ENCODE data around the gene TSPAN5. TPM values are rescaled to one million over a fixed set of nuclear protein-coding genes. Genes with fewer than 3 reads are reported as not detected.
A peak's percentile ranks its signal among the peaks of the same experiment; 100 is the strongest.

The TSPAN5 gene
- polyA plus RNA-seq, 1 of the 3 experiments (the other 2 are of a cell fraction), result 38.6 TPM

- H3K27me3 ChIP-seq (ENCODE audit: insufficient read depth), result no peaks in the 10 kb centered on the region
- H2AFZ ChIP-seq (ENCODE audit: low read depth), result no peak overlapping the region
- H4K20me1 ChIP-seq (ENCODE audit: insufficient read depth), result peaks cover 7% of the 10 kb centered on the region; the same call in 1 of the 2 replicates
- H3K79me2 ChIP-seq (ENCODE audit: insufficient read depth), result peaks cover 97% of the 10 kb centered on the region
- H3K4me3 ChIP-seq (ENCODE audit: low read depth in 2 of 2, low read length in 1 of 2), result no peak overlapping the region
- peaks cover 25% of the 10 kb centered on the region for H3F3A ChIP-seq (replicated peaks; ENCODE audit: insufficient read depth)
- peaks cover 10 to 63% of the 10 kb centered on the region in 2 experiments for H3K4me1 ChIP-seq (ENCODE audit: control insufficient read depth in 1 of 2, insufficient read depth in 2 of 2, low read depth in 1 of 2, low read length in 1 of 2)
- no peaks in the 10 kb centered on the region for H3K36me3 ChIP-seq (replicated peaks in 1 of 2; ENCODE audit: control insufficient read depth in 1 of 2, insufficient read depth in 2 of 2, low read length in 1 of 2)
- TF ChIP-seq FOXJ3 (CRISPR knock-in tag; IDR thresholded peaks at IDR 0.05) (no peak), RXRA (IDR thresholded peaks at IDR 0.05; ENCODE audit: borderline replicate concordance, low read depth) (no peak), MXI1 (IDR thresholded peaks at IDR 0.05; ENCODE audit: low read depth, low read length) (no peak), EZH2phosphoT487 (IDR thresholded peaks at IDR 0.05; ENCODE audit: borderline replicate concordance, low read depth) (no peak), CTCF (IDR thresholded peaks at IDR 0.05) (no peak), EP300 (IDR thresholded peaks at IDR 0.05; ENCODE audit: borderline replicate concordance in 1 of 2, low read depth in 1 of 2, low read length in 1 of 2) (no peak), RFX5 (IDR thresholded peaks at IDR 0.05; ENCODE audit: low read length) (no peak)
- TF ChIP-seq, protein P1, sequence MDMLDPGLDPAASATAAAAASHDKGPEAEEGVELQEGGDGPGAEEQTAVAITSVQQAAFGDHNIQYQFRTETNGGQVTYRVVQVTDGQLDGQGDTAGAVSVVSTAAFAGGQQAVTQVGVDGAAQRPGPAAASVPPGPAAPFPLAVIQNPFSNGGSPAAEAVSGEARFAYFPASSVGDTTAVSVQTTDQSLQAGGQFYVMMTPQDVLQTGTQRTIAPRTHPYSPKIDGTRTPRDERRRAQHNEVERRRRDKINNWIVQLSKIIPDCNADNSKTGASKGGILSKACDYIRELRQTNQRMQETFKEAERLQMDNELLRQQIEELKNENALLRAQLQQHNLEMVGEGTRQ (IDR thresholded peaks at IDR 0.05; ENCODE audit: borderline replicate concordance, low read depth, low read length), result no peak
- no peaks in the 10 kb centered on the region for H3K9me2 ChIP-seq
- H3K9ac ChIP-seq, result no peak overlapping the region
- H3K27ac ChIP-seq (ENCODE audit: low read depth in 2 of 2, low read length in 1 of 2), result peak overlapping the region in 1 of 2 experiments; percentile 89; a peak in 2 of 4 replicates
- ChIA-PET POLR2A (no interaction called here), CTCF (interaction anchor here (2.4 kb wide), 1 partner anchor 13 kb away, joined by 6 read pairs; no protein-coding TSS in a partner anchor)
- H3K4me2 ChIP-seq, result peak overlapping the region; percentile 56; the same call in 1 of the 2 replicates
- 82% methylated on average over 3 of the region's 3 CpGs for WGBS (ENCODE audit: low lambda C conversion rate)
- H3K9me3 ChIP-seq, result no peaks in the 10 kb centered on the region
- no peak for DNase-seq
Measured at GRCh38 chr4:98623126-98623802, 35.1 kb downstream of the TSPAN5 start.

GRCh38 chr4:98620087-98620784 is 38.2 kb downstream of the TSPAN5 start:
- no peak overlapping the region for H3K4me3 ChIP-seq (ENCODE audit: low read depth in 2 of 2, low read length in 1 of 2)
- no peak for DNase-seq
- peaks cover 100% of the 10 kb centered on the region for H3K79me2 ChIP-seq (ENCODE audit: insufficient read depth)
- CTCF ChIA-PET, result no interaction called here
- no peak overlapping the region for H2AFZ ChIP-seq (ENCODE audit: low read depth)
- H3K36me3 ChIP-seq (replicated peaks in 1 of 2; ENCODE audit: control insufficient read depth in 1 of 2, insufficient read depth in 2 of 2, low read length in 1 of 2), result no peaks in the 10 kb centered on the region
- H4K20me1 ChIP-seq (ENCODE audit: insufficient read depth), result peaks cover 19% of the 10 kb centered on the region; the same call in 1 of the 2 replicates
- POLR2A ChIA-PET, result interaction anchor here (0.7 kb wide), 1 partner anchor 162 kb away, joined by 4 read pairs; no protein-coding TSS in a partner anchor
- H3K9me2 ChIP-seq, result no peaks in the 10 kb centered on the region
- H3F3A ChIP-seq (replicated peaks; ENCODE audit: insufficient read depth), result peaks cover 7% of the 10 kb centered on the region
- H3K9me3 ChIP-seq, result no peaks in the 10 kb centered on the region
- no peak overlapping the region for H3K4me2 ChIP-seq
- no peaks in the 10 kb centered on the region for H3K27me3 ChIP-seq (ENCODE audit: insufficient read depth)
- H3K4me1 ChIP-seq (ENCODE audit: control insufficient read depth in 1 of 2, insufficient read depth in 2 of 2, low read depth in 1 of 2, low read length in 1 of 2), result peaks cover 15 to 55% of the 10 kb centered on the region in 2 experiments
- TF ChIP-seq, protein P2, sequence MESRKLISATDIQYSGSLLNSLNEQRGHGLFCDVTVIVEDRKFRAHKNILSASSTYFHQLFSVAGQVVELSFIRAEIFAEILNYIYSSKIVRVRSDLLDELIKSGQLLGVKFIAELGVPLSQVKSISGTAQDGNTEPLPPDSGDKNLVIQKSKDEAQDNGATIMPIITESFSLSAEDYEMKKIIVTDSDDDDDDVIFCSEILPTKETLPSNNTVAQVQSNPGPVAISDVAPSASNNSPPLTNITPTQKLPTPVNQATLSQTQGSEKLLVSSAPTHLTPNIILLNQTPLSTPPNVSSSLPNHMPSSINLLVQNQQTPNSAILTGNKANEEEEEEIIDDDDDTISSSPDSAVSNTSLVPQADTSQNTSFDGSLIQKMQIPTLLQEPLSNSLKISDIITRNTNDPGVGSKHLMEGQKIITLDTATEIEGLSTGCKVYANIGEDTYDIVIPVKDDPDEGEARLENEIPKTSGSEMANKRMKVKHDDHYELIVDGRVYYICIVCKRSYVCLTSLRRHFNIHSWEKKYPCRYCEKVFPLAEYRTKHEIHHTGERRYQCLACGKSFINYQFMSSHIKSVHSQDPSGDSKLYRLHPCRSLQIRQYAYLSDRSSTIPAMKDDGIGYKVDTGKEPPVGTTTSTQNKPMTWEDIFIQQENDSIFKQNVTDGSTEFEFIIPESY (IDR thresholded peaks at IDR 0.05; ENCODE audit: borderline replicate concordance, low read depth), result no peak
- TF ChIP-seq FOXJ3 (CRISPR knock-in tag; IDR thresholded peaks at IDR 0.05) (no peak), FOSL2 (IDR thresholded peaks at IDR 0.05; ENCODE audit: borderline replicate concordance, low read depth) (no peak), TAF1 (IDR thresholded peaks at IDR 0.05; ENCODE audit: borderline replicate concordance, low read depth, low read length) (no peak)
- no peak overlapping the region for H3K27ac ChIP-seq (ENCODE audit: low read depth in 2 of 2, low read length in 1 of 2)
- WGBS (ENCODE audit: low lambda C conversion rate), result 87% methylated on average over 7 of the region's 9 CpGs
- H3K9ac ChIP-seq, result no peak overlapping the region

Measured in SK-N-SH (cell line).